Amniotic stem cell (primary cell): ENCODE results near the gene ZNF121.
A peak's percentile ranks its signal among the peaks of the same experiment; 100 is the strongest.

Experiments
- DNase-seq: peaks from one replicate; lab custom pipeline; 2025; lab: John Stamatoyannopoulos, UW

Gene ZNF121

GRCh38 chr19:9538183-9539058, 45.9 kb downstream of the ZNF121 start, which contains the start of gene ZNF426:
TSS of gene ZNF426 (minus strand) at chr19:9538645. CDS start at chr19:9536232, 2,413 bp downstream.
- DNase-seq: peak; percentile 72

GRCh38 chr19:9535934-9536333, 48.4 kb downstream of the ZNF121 start:
- DNase-seq: no peak

- no peak for DNase-seq
Measured at GRCh38 chr19:9531933-9532332, 52.4 kb downstream of the ZNF121 start.

- DNase-seq: no peak
Measured at GRCh38 chr19:9528757-9529336, 55.5 kb downstream of the ZNF121 start.

- DNase-seq: no peak
Measured at GRCh38 chr19:9523885-9524474, 60.3 kb downstream of the ZNF121 start.
